Measurements from ENCODE around the gene SASH1.

The SASH1 gene

GRCh38 chr6:148523551-148523950 lies 180.9 kb downstream of the SASH1 start:
- H3K4me3 ChIP-seq (replicated peaks in 1 of 2; ENCODE audit: low read depth in 2 of 2, low read length in 2 of 2), result no peak overlapping the region
- TF ChIP-seq CTCF (IDR thresholded peaks at IDR 0.05; ENCODE audit: low read depth, low read length), result no peak
- DNase-seq (ENCODE audit: low read depth in 2 of 2), result peak in 1 of 2 donors; percentile 43

GRCh38 chr6:148524471-148524882 lies 181.8 kb downstream of the SASH1 start:
- DNase-seq (ENCODE audit: low read depth in 2 of 2), result peak; percentile 72 to 92
- peak overlapping the region; percentile 12 to 42 for H3K4me3 ChIP-seq (replicated peaks in 1 of 2; ENCODE audit: low read depth in 2 of 2, low read length in 2 of 2)
- no peak for TF ChIP-seq CTCF (IDR thresholded peaks at IDR 0.05; ENCODE audit: low read depth, low read length)

- H3K4me3 ChIP-seq (replicated peaks in 1 of 2; ENCODE audit: low read depth in 2 of 2, low read length in 2 of 2), result peak overlapping the region; percentile 12 to 42
- no peak for TF ChIP-seq CTCF (IDR thresholded peaks at IDR 0.05; ENCODE audit: low read depth, low read length)
- DNase-seq (ENCODE audit: low read depth in 2 of 2), result peak; percentile 74 to 95
These were observed 182.3 kb downstream of the SASH1 start for GRCh38 chr6:148524976-148525375.

- H3K4me3 ChIP-seq (replicated peaks in 1 of 2; ENCODE audit: low read depth in 2 of 2, low read length in 2 of 2), result peak overlapping the region in 1 of 2 donors; percentile 42
- TF ChIP-seq CTCF (IDR thresholded peaks at IDR 0.05; ENCODE audit: low read depth, low read length), result no peak
- peak; percentile 82 to 94 for DNase-seq (ENCODE audit: low read depth in 2 of 2)
These were observed 182.8 kb downstream of the SASH1 start for GRCh38 chr6:148525453-148525852.

GRCh38 chr6:148526145-148526544 lies 183.5 kb downstream of the SASH1 start:
- TF ChIP-seq CTCF (IDR thresholded peaks at IDR 0.05; ENCODE audit: low read depth, low read length), result no peak
- H3K4me3 ChIP-seq (replicated peaks in 1 of 2; ENCODE audit: low read depth in 2 of 2, low read length in 2 of 2), result no peak overlapping the region
- DNase-seq (ENCODE audit: low read depth in 2 of 2), result no peak

- TF ChIP-seq CTCF (IDR thresholded peaks at IDR 0.05; ENCODE audit: low read depth, low read length), result peak; percentile 16
- peak in 1 of 2 donors; percentile 46 for DNase-seq (ENCODE audit: low read depth in 2 of 2)
These were observed 185.7 kb downstream of the SASH1 start for GRCh38 chr6:148528292-148528691.

GRCh38 chr6:148529010-148529409 lies 186.4 kb downstream of the SASH1 start:
- no peak for DNase-seq (ENCODE audit: low read depth in 2 of 2)
- no peak for TF ChIP-seq CTCF (IDR thresholded peaks at IDR 0.05; ENCODE audit: low read depth, low read length)
- no peak overlapping the region for H3K4me3 ChIP-seq (replicated peaks in 1 of 2; ENCODE audit: low read depth in 2 of 2, low read length in 2 of 2)

More at GRCh38 chr6:148528292-148528691, 185.7 kb downstream of the SASH1 start:
- H3K4me3 ChIP-seq (replicated peaks in 1 of 2; ENCODE audit: low read depth in 2 of 2, low read length in 2 of 2), result no peak overlapping the region
